ENCODE data around the gene TAB2.
A peak's percentile ranks its signal among the peaks of the same experiment; 100 is the strongest.
"Not testable (repeated sequence)": the region's sequence is repeated elsewhere in the genome, so short reads cannot be mapped to it uniquely, and the experiment has no call there.

TAB2 gene

DNA sequence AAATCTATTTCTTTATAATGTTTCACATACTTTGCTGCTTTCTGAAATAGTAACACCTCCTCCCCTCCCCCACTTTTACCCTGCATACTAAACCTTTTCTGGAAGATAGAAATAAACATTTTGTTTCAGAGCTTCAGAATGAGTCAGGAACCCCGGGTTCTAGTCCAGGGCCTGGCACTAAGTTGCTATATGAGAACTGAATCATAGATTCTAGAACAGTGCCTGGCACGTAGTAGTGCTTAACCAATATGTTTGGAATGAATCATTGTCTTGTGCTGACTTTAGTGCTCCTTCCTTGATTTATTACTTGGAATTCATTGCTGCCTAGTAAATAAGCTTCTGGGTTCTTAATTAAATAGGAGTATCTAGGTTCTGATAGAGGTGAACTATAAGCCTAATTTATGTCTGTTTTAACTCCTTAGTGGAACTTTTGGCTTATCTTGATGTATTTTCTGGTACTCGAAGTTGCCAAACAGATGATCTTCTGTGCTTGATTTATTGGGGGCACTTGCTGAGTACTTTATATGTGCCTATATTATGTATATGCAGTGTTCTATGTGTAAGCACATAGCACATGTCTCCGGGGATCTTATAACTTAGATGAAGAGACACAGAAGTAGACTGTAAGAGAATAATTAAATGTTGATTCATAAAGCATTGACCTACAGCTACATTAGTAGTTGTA, 18.6 kb downstream of the TAB2 start:
- DNase-seq = peak; percentile 93

DNA sequence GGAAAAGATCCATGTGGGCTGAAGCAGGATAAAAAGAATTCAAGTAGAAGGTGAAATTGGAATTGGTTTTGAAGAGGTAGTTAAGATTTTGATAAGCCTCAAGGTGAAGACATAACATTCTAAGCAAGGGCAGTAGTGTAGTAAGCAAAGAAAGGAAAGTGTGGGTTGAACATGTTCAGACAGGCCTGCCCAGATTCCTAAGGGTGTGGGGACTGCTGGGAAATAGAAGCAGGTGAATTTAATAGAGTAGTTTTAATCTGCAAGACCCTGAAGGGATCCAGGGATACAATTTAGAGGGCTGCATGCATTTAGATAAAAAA, 19.1 kb downstream of the TAB2 start:
- peak; percentile 56 for DNase-seq

DNA sequence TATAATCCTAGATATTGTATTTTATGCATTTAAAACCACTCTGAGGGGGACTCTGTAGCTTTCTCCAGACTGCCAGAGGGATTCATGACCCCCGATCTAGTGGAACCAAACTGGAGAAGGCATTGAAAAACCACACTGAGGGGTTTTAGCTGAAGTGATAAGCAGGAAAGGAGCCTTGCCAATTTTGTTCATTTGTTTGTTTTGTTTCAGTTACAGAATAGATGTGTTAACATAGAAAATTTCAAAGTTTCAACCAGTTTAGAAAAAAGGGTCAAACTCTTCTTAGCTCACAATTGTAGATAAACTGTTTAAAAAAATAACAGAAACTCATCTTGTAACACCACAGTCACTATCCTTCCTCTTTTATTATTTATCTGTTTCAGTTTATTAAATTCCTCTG, 19.8 kb downstream of the TAB2 start:
- no peak for DNase-seq

DNA sequence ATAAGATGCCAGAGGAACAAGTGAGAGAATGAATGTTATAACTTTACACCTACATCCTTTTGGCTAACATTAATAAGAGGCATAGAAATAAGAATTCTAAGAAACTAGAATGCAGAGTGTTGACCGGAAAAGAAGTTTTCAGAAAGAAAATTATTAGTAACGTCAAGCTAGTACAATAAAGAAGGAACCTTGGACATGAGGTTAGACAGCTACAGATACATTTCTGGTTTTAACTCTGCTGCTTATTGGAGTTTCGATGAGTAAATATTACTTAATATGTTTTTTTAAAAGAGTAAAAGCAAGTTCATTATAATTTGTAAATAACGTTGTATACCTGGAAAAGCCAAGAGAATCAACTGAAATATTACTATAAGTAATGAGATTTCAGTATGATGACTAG, 22.7 kb downstream of the TAB2 start:
- no peak for DNase-seq

DNA sequence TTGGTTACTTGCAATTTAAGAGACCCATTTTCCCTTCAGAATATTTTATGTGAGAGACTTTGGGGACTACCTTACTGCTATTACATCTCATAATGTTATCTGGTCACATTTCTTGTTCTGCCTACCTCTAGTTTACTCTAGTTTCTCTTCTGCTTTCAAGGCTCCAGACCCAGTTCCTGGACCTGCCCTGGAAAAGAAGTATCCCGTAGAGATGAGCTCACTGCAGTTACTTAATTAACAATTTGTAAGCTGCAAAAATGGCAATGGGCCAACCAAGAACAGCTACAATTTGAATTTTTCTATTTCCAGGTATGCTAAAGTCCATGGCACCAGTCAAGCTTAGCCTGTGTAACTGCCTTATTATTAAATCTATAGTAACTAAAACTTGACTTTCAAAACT, 25.0 kb downstream of the TAB2 start:
- no peak for DNase-seq

DNA sequence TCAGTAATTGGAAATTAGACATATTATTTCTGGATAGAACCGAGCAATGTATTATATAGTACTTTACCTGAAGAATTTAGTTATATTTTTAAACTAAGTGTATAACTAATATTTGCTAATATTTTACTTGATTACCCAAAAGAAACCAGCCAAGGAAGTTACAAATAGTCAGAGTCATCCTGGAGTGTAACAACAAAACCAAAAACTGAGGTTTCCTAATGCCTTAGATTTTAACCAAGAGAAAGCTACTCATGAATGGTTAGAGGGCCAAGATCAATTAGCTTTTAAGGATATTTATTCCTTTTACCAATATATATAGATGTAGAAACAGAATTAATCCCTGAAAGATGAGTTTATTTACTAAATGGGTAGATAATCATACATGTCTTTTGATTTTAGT, 26.0 kb downstream of the TAB2 start:
- DNase-seq = no peak

DNA sequence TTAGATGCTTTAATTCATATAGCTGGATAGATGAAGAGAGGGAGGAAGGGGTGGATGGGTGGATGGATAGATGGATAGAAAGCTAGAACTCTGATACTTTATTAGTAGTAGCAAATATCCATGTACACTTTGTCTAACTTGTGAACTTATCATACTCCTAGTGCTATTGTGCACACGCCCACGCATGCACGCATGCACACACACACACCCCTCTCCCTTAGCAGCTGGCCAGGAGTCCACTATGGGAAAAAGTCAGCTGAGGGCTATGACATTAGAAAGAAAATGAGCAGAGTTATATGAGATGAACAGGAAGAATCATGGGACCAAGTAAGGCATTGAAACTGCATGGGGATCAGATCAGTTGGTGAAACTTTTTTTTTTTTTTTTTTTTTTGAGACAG, 28.6 kb downstream of the TAB2 start:
- no peak for DNase-seq

DNA sequence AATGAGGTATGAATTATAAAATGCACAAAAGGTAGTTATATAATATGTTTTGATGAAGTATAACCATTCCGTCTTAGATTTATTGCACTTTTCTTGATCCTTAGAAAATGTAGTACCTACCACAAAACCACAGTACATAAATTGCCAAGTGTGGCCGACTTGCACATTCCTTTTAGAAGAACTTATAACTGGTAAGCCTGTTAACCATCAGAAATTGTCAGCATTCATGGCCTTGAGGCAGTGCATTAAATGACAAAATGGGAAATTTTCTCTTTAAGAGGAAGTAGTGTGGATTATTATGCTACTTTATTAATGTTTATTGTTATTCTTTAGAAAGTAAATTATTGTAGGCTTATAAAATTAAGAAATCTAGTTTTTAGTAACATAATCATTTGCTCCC, 29.6 kb downstream of the TAB2 start:
- no peak for DNase-seq

DNA sequence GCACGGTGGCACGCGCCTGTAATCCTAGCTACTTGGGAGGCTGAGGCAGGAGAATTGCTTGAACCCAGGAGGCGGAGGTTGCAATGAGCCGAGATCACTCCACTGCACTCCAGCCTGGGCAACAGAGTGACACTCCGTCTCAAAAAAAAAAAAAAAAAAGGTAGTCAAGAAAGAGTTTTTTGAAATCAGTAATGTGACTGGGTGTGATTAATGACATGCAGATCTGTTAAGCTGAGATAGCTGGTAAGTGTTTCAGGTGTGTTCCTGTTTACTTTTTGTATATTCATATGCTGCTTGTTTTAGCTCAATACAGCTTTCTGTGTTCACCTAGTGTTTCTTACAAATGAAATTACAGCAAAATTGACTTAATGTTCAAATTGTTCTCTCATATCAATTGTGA, 31.8 kb downstream of the TAB2 start:
- DNase-seq = not testable (repeated sequence)

DNA sequence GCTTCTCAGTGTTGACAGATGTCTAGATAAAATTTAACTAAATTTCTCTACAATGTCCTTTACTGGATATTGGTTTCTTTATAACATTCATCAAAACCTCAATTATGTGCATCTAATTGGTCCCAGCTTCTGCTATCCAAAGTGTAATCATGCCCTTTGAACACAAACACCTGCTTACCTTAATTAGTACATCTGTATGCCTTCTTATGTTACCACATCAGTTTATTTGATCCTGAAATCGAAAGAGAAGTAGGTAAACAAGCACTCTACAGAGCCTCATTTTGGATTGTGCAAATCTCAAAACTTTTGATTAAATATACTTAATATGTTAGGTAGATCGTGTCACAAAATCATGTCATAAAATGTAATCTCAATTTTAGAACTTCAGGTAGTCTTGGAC, 36.5 kb downstream of the TAB2 start:
- DNase-seq = no peak

DNA sequence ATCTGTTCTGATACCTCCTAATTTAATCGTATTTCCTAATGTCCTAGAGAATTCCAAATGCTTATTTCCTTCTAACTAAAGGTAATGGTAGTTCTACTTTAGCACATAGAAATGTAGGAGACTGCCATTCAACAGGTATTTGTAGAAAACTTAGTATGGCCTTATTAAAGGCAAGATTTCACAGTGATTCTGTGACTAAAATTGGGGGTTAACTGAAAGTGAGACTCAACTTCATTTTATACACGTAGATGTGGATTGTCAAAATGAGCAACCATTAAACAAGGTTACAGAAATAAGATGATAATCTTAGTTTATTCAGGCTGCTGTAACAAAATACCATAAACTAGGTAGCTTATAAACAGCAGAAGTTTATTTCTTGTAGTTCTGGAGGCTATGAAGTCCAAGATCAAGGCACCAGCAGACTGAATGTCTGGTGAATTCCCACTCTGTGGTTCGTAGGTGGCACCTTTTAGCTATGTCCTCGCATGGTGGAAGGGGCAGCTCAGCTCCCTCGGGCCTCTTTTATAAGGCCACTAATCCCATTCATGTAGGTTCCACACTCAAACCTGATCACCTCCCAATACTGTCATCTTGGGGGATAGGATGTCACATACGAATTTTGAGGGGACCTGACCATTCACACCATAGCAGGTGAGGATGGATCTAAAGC, 38.7 kb downstream of the TAB2 start:
- no peak for DNase-seq

DNA sequence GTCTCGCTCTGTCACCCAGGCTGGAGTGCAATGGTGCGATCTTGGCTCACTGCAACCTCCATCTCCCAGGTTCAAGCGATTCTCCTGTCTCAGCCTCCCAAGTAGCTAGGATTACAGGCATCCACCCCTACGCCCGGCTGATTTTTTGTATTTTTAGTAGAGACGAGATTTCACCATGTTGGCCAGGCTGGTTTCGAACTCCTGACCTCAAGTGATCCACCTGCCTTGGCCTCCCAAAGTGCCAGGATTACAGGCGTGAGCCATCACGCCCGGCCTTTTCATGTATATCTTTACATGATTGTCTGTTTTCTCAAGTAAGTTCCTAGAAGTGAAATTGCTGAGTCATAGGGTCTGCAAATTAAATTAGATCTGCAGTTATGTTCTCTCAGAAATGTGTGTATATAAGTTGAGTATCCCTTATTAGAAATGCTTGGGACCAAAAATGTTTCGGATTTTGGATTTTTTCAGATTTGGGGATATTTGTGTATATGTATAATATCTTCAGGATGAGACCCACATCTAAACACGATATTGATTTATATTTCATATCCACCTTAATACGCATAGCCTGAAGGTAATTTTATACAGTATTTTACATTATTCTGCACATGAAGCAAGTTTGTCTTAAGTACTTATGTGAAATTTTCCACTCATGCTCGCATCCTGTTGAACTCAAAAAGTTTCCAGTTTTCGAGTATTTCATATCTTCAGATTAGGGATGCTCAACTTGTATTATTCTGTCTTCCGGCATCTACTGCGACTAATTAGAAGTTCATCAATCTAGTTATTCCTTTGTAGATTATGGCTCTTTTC, 40.4 kb downstream of the TAB2 start:
- DNase-seq = no peak

DNA sequence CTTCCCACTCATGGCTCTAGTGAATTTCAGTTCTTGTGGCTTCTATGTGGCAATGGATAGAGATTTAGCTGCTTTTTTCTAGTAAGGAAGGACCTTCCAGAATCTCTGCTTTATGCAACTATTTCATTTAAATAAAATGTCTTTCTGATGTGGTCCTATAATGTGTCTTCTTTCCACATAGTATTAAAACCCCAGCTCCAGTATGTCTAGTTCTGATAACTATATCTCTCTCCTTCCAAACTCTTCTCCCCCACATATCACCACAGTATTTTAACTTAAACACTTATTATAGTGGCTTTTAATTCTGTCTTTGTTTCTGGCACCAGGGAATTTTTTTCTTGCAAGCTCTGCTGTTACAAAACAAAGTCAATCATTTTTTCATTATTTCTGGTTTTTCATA, 41.9 kb downstream of the TAB2 start:
- no peak for DNase-seq

DNA sequence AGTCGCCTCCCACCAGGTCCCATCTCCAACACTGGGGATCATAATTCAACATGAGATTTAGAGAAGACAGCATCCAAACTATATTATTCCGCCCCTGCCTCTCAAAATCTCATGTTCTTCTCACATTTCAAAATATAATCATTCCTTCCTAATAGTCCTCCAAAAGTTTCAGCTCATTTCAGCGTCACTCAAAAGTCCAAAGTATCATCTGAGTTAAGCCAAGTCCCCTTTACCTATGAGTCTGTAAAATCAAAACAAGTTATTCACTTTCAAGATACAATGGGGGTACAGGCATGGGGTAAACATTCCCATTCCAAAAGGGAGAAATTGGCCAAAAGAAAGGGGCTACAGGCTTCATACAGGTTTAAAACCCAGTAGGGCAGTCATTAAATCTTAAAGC, 43.0 kb downstream of the TAB2 start:
- no peak for DNase-seq

DNA sequence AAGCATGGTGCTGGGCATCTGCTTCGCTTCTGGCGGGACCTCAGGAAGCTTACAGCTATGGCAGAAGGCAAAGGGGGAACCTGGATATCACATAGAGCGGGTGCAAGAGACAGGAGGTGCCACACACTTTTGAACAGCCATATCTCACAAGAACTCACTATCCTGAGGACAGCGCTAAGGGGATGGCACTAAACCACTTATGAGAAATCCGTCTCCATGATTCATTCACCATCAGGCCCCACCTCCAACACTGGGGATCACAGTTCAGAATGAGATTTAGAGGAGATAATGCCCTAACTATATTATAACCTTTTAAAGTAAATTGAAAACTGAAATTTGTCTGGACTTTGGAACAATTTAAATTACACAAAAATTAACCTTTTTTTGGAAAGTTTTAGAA, 44.8 kb downstream of the TAB2 start:
- no peak for DNase-seq

DNA sequence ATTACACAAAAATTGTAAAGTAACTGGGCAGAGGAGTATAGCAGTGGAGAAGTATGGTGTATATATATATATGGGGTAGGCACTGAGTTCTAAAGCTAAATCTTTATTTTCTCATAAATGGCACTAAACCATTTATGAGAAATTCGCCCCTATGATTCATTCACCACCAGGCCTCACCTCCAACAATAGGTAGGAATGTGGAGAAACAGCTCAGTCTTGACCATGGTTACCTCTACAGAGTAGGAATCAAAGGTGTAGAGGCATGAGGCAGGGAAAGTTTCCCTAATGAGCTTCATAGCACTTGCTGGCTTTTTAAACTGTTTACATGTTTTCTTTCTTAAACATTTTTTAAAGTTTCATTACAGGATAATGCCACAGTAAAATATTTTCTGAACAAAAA, 45.6 kb downstream of the TAB2 start:
- no peak for DNase-seq

DNA sequence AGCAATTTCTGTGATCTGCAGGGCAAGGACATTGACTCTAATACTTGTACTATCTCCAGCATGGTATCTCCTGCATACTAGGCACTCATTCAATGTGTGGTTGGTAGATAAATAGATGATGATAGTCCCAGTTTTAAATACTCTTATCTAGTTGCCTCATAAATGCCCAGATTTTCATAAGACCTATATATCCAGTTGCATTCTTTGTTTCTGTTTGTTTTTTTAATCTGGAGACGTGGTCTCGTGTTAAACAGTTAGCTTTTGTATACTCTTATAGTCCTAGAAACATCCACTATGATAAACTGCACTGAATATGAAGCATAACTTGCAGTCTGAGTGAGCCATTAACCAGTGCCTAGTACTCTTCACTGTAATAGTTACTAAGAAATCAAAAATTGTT, 47.0 kb downstream of the TAB2 start:
- DNase-seq = peak; percentile 31

DNA sequence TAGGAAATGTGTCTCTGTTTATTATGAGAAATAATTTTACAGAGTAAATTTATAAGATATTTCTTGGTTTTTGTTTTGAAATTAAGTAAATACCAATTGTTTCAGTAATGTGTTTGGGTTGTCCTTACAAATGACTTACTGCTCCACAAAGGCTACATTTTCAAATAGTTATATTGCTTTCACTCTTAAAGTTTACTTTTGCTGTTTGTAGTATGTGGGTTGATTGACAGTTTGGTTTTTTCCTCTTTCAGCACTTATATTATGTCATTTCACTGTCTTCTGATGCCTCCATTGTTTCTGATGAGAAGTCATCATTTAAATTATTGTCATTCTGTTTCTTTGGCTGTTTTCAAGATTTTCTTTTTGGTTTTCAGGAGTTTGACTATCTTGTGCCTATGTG, 47.7 kb downstream of the TAB2 start:
- DNase-seq = no peak

DNA sequence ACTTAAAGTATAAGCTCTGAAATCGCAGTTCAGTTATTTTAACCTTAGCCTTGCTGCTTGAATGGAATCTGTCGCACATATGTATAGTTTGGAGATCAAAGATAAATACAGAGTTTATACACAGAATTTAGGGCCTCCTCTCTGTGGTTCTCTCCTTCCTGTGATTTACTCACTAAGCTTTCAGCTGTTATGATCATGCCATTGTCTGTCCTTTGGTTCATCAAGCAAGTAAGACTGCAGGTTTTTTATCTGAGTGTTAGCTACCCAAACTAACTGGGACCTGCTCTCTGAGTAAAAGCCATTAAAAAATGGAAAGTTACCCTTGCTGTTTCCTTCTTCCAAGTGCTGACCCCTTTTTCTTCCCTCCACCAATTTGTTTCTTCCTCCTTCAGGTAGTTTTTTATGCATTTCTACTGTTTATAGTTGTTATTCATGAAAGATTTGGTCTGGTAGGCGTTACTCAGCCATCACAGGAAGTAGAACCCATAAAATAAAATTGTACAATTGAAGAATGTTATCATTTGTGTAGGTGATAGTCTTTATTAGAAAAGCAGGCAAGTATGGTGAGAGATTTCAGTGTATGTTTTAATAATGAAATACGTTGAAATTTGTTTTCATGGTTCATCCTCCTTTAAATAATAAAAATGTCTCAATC, 48.9 kb downstream of the TAB2 start:
- DNase-seq = no peak

DNA sequence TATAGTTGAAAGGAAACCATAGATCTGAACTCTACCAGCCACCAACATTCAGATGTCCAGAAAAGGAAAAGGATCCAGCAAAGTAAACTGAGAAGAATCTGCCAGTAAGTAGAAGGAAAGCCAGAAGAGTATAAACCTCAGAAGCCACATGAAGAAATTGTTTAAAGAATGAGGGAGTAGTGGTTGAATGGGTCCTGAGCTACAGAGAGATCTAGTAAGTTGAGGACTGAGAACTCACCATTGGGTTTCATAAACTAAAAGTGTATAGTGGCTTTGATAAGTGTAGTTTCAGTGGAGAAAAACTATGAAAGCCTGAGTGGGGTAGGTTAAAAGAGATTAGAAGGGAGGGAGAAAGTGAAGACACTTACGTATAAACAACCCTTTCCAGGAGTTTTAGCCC, 50.6 kb downstream of the TAB2 start:
- DNase-seq = no peak

DNA sequence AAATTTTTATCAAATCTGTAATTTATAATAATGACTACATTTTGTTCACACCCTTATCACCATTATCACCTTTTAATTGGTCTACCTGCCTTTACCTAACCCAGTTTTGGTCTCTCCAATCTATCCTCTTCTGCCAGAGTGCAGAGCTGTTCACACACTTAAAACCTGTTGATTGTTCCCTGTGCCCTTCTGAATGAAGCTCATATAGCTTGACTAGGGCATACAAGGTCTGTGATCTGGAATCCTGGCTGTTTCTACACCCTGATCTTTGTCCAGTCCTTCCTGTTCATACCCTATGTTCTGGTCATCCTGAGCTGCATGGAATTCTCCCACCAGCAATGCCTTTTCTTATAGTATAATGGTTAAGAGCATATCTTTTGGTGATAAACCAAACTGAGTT, 53.6 kb downstream of the TAB2 start:
- DNase-seq = no peak

DNA sequence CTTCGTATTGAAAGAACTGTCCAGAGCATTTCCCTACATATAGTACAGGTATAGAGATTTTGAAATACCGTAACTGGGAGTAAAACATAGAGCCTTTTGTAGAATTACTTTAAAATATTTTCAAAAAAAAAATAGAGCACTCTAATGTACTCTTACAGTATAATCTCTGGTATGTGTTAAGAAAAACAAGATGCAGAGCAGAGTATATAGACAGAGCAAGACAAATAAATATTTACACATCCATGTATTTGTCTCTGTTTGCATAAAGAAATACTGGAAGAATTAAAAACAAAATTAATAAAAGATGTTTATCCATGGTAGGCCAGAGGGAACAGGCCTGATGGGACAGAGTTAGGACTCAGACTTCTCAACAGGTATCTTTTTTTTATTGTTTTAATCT, 54.5 kb downstream of the TAB2 start:
- DNase-seq = no peak

DNA sequence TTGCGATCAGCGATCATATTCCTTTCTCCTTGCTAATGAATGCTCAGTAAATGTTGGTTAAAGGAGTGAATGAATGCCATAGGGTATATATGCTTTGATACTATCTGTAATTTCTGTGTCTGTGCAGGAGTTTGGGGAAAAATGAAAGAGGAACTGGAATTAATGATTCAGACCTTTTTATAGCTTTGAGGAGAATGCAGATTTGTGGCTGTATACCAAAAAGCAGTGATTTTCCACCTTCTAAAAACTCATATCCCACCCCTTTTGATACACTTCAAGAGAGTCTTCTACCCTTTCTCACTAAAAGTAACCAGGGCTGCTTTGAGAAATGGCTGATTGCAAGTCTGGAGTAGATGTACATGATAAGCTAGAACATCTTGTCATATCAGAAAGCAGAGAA, 56.0 kb downstream of the TAB2 start:
- no peak for DNase-seq

DNA sequence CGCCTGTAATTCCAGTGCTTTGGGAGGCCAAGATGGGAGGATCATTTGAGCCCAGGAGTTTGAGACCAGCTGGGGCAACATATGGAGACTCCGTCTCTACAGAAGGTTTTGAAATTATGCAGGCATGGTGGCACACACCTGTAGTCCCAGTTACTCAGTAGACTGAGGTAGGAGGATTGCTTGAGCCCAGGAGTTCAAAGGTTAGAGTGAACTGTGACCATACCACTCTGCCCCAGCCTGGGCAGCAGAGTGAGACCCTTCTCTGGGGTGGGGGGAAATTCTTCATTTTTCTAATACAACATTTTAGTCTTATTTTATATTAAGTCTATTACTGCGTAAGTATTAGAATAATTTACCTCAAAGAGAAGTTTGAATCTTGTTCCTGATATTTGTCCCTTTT, 62.5 kb downstream of the TAB2 start:
- no peak for DNase-seq

Measured in NCI-H226 (cell line).